NB4 (cell line): ENCODE results near the gene MYT1.

Experiments
- CTCF ChIP-seq: IDR thresholded peaks from one replicate; pipeline ENCODE4 v1.5.1; 2012; ENCODE audit warnings: low read depth, low read length
- MAX ChIP-seq: IDR thresholded peaks from 2 replicates; pipeline ENCODE4 v1.6.1; 2011; ENCODE audit warnings: low read depth, low read length
- MYC ChIP-seq: IDR thresholded peaks from 2 replicates; pipeline ENCODE4 v1.6.1; 2011; ENCODE audit warnings: low read depth, low read length
- POLR2A ChIP-seq: IDR thresholded peaks from 2 replicates; pipeline ENCODE4 v1.6.1; 2011; ENCODE audit warnings: mild to moderate bottlenecking; ENCODE audit not compliant: insufficient read length; ENCODE audit errors: extremely low read depth

GRCh38 chr20:64225171-64225595, 60.9 kb downstream of the MYT1 start:
- TF ChIP-seq MAX: no peak
- no peak for TF ChIP-seq CTCF
- no peak for TF ChIP-seq MYC
- TF ChIP-seq POLR2A: no peak
